LoVo (cell line): Measurements from ENCODE around the gene TNFAIP8L2.
"Not testable (repeated sequence)": the region's sequence is repeated elsewhere in the genome, so short reads cannot be mapped to it uniquely, and the experiment has no call there.

Experiments
- DNase-seq: peaks from one replicate; pipeline ENCODE4 v3.0.0-alpha.2; 2016; ENCODE audit warnings: low spot score

The TNFAIP8L2 gene

GRCh38 chr1:151189637-151190445, 33.4 kb downstream of the TNFAIP8L2 start, which contains the start of gene VPS72:
Gene VPS72 (minus strand): TSS chr1:151190197. CDS start chr1:151190121, 76 bp downstream.
- DNase-seq = peak; percentile 90

- DNase-seq = no peak
These were observed 35.6 kb downstream of the TNFAIP8L2 start for GRCh38 chr1:151192047-151192446.

- no peak for DNase-seq
These were observed 36.9 kb downstream of the TNFAIP8L2 start for GRCh38 chr1:151193304-151193703.

GRCh38 chr1:151193856-151194255, 37.4 kb downstream of the TNFAIP8L2 start:
- DNase-seq = peak; percentile 9

- DNase-seq = peak; percentile 98
These were observed 38.6 kb downstream of the TNFAIP8L2 start for GRCh38 chr1:151194894-151195594.

- peak; percentile 85 for DNase-seq
These were observed 39.9 kb downstream of the TNFAIP8L2 start for GRCh38 chr1:151196292-151196800.

GRCh38 chr1:151197863-151198253, 41.4 kb downstream of the TNFAIP8L2 start:
- peak; percentile 68 for DNase-seq

GRCh38 chr1:151198254-151199127, 42.0 kb downstream of the TNFAIP8L2 start, which contains the start of gene PIP5K1A:
Gene PIP5K1A (plus strand): TSS chr1:151198552. CDS start chr1:151198997, 445 bp downstream.
- DNase-seq = peak; percentile 97

GRCh38 chr1:151199873-151200581, 43.6 kb downstream of the TNFAIP8L2 start:
- DNase-seq = no peak

- not testable (repeated sequence) for DNase-seq
These were observed 49.0 kb downstream of the TNFAIP8L2 start for GRCh38 chr1:151205381-151205965.
